GM23248 (cell line): ENCODE results near the gene CDC123. TPM values are rescaled to one million over a fixed set of nuclear protein-coding genes. Genes with fewer than 3 reads are reported as not detected.
"Not testable (repeated sequence)": the region's sequence is repeated elsewhere in the genome, so short reads cannot be mapped to it uniquely, and the experiment has no call there.

Source experiments
- DNase-seq: peaks from one replicate; pipeline ENCODE4 v3.0.0-alpha.2; 2015
- H2AFZ ChIP-seq: fragments of 200-600 bp; sonication (generic); 2 replicates; pipeline ENCODE4 v1.6.1; 2016; ENCODE audit warnings: antibody characterized with exemption
- H3F3A ChIP-seq: fragments of 200-600 bp; sonication (generic); 2 replicates; pipeline ENCODE4 v1.6.1; 2016; ENCODE audit warnings: mild to moderate bottlenecking, antibody characterized with exemption, mixed run types; ENCODE audit not compliant: insufficient read depth
- H3K27ac ChIP-seq: fragments of 200-600 bp; sonication (generic); 2 replicates; pipeline ENCODE4 v1.5.1; 2016; ENCODE audit warnings: mild to moderate bottlenecking
- H3K27me3 ChIP-seq: fragments of 200-600 bp; sonication (generic); replicated peaks from 2 replicates; pipeline ENCODE4 v1.6.1; 2016; ENCODE audit warnings: mild to moderate bottlenecking; ENCODE audit not compliant: insufficient read depth
- H3K36me3 ChIP-seq: fragments of 200-600 bp; sonication (generic); 2 replicates; pipeline ENCODE4 v1.6.1; 2016; ENCODE audit warnings: low read depth, mild to moderate bottlenecking
- H3K4me1 ChIP-seq: fragments of 200-600 bp; sonication (generic); 2 replicates; pipeline ENCODE4 v1.6.1; 2016; ENCODE audit warnings: mild to moderate bottlenecking; ENCODE audit not compliant: insufficient read depth
- H3K4me2 ChIP-seq: fragments of 200-600 bp; sonication (generic); one replicate; pipeline ENCODE4 v1.6.1; 2016; ENCODE audit warnings: mild to moderate bottlenecking; ENCODE audit not compliant: unreplicated experiment
- H3K4me3 ChIP-seq: fragments of 200-600 bp; sonication (generic); 2 replicates; pipeline ENCODE4 v1.5.1; 2016; ENCODE audit warnings: mild to moderate bottlenecking
- H3K79me2 ChIP-seq: fragments of 200-600 bp; sonication (generic); 2 replicates; pipeline ENCODE4 v1.6.1; 2016; ENCODE audit warnings: mild to moderate bottlenecking; ENCODE audit not compliant: insufficient read depth
- H3K9ac ChIP-seq: fragments of 200-600 bp; sonication (generic); 2 replicates; pipeline ENCODE4 v1.6.1; 2016; ENCODE audit warnings: mild to moderate bottlenecking
- H3K9me2 ChIP-seq: fragments of 200-600 bp; sonication (generic); 2 replicates; pipeline ENCODE4 v1.6.1; 2016; ENCODE audit warnings: mixed run types, mild to moderate bottlenecking, moderate library complexity; ENCODE audit not compliant: insufficient read depth
- H3K9me3 ChIP-seq: fragments of 200-600 bp; sonication (generic); one replicate; pipeline ENCODE4 v1.6.1; 2017; ENCODE audit warnings: low read depth
- H4K20me1 ChIP-seq: fragments of 200-600 bp; sonication (generic); 2 replicates; pipeline ENCODE4 v1.6.0; 2016; ENCODE audit not compliant: insufficient read depth
- EZH2 ChIP-seq: fragments of 200-600 bp; sonication (generic); IDR thresholded peaks from 2 replicates; pipeline ENCODE4 v1.6.1; 2018; ENCODE audit warnings: antibody characterized with exemption, mild to moderate bottlenecking; ENCODE audit not compliant: insufficient read depth, poor library complexity, severe bottlenecking
- EZH2phosphoT487 ChIP-seq: fragments of 200-600 bp; sonication (generic); IDR thresholded peaks from 2 replicates; pipeline ENCODE4 v1.6.1; 2018; ENCODE audit warnings: antibody characterized with exemption, moderate library complexity, mild to moderate bottlenecking, low read depth; ENCODE audit not compliant: insufficient read depth
- WGBS, 2 experiments: methylation state at CpG; one replicate each; pipeline ENCODE4 v1.1.6; 2015 to 2017; ENCODE audit warnings: low lambda C conversion rate in 2 of 2, low coverage in 1 of 2; ENCODE audit errors: missing lambda C conversion rate in 2 of 2; 5-methylcytosine and 5-hydroxymethylcytosine counted together
- in situ Hi-C: fragments of 300-500 bp; cut with MboI; formaldehyde crosslinking; loops from 2 replicates; pipeline ENCODE4 v1.15.0; 2020
- polyA plus RNA-seq: library from polyadenylated mRNA; unstranded; fragments of >200 nt; fragmentation: Nextera tagmentation; extraction: Ambion mirVana; gene quantifications from 2 replicates; pipeline ENCODE4 v1.2.1, GENCODE V29; 2016
- total RNA-seq: library from RNA; depleted of rRNA; stranded (reverse); fragments of >200 nt; shearing (Covaris generic); gene quantifications from 2 replicates; pipeline ENCODE4 v1.2.3, GENCODE V29; 2014

The CDC123 gene
- total and polyA plus RNA-seq, 2 experiments from 2014 or later: 100 to 146 TPM

DNA sequence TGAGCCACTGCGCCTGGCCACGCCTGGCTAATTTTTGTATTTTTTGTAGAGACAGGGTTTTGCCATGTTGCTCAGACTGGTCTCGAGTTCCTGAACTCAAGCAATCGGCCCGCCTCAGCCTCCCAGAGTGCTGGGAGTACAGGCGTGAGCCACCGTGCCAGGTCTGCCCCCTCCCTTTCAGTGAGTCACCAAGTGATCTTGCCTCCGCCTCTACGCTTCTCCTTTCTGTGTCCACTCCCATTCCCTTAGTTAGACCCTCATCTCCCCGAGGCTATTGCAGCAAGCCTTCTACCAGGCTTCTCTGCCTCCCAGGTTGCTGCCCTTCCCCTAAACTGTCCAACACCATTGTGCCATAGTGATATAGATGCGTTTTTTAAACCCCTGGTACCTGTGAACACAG, 32.9 kb downstream of the CDC123 start:
- WGBS, 2 experiments: 91 to 94% methylated on average over 9 to 11 of the region's 11 CpGs
- H3K27ac ChIP-seq: no peak overlapping the region
- DNase-seq: no peak
- no peaks in the 10 kb centered on the region for H4K20me1 ChIP-seq
- in situ Hi-C loops: no loop called here
- no peaks in the 10 kb centered on the region for H3F3A ChIP-seq
- H2AFZ ChIP-seq: no peak overlapping the region
- no peak overlapping the region for H3K4me3 ChIP-seq
- H3K4me1 ChIP-seq: no peaks in the 10 kb centered on the region
- H3K79me2 ChIP-seq: peaks cover 36% of the 10 kb centered on the region
- H3K36me3 ChIP-seq: peaks cover 28% of the 10 kb centered on the region; the same call in 1 of the 2 replicates
- no peaks in the 10 kb centered on the region for H3K9me3 ChIP-seq
- no peaks in the 10 kb centered on the region for H3K27me3 ChIP-seq
- H3K9ac ChIP-seq: no peak overlapping the region
- no peaks in the 10 kb centered on the region for H3K9me2 ChIP-seq
- no peak overlapping the region for H3K4me2 ChIP-seq
- TF ChIP-seq EZH2phosphoT487: no peak

DNA sequence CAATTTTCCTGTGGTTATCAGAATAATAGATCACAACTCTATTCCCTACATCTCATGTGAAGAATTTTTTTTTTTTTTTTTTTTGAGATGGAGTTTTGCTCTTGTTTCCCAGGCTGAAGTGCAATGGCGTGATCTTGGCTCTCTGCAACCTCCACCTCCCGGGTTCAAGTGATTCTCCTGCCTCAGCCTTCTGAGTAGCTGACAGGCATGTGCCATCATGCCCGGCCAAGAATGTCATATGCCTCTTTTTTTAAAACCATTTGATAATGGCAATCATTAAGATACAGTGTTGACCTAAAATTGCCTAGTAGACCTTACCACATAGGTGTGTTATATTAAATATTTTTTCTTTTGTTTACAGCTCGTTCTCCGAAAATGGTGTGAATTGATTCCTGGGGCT, 38.7 kb downstream of the CDC123 start:
- H3K27ac ChIP-seq: not testable (repeated sequence)
- peaks cover 62% of the 10 kb centered on the region for H3K36me3 ChIP-seq
- WGBS, 2 experiments: 93 to 96% methylated on average over 5 of the region's 5 CpGs

DNA sequence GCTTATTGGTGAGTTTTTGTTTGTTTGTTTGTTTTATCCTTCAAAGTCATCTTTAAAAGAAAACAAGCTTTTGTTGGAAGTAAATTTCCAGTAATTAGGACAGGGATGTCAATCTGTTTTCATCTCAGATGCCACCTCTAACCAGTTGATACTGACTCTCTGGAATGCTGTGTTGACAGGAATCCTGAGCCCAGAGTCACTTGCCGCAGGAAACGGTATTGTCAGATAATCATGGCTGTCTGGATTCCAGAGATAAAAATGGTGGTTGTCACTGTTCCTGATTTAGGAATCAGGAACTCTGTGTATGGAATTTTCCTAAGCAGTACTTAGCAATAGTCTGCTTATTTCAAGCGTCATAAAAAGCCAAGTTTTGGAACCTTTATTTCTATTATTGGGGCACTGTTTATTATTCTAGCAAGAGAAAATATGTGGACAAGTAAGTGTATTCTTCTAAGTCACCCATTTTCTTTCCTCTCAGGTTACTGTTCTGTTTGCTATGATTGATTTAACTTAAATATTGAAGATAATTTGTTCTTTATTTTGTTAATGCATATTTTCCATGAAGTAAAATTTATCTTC, 39.2 kb downstream of the CDC123 start:
- H3K9me3 ChIP-seq: no peaks in the 10 kb centered on the region
- H3K4me1 ChIP-seq: no peaks in the 10 kb centered on the region
- no peak overlapping the region for H3K9ac ChIP-seq
- TF ChIP-seq EZH2phosphoT487: no peak
- no peak for TF ChIP-seq EZH2
- H3K4me3 ChIP-seq: no peak overlapping the region
- DNase-seq: no peak
- in situ Hi-C loops: no loop called here
- H3K4me2 ChIP-seq: no peak overlapping the region
- H3F3A ChIP-seq: no peaks in the 10 kb centered on the region
- no peaks in the 10 kb centered on the region for H4K20me1 ChIP-seq
- peaks cover 59% of the 10 kb centered on the region for H3K36me3 ChIP-seq
- WGBS, 2 experiments: 83 to 85% methylated on average over 3 of the region's 3 CpGs
- no peak overlapping the region for H2AFZ ChIP-seq
- peaks cover 6% of the 10 kb centered on the region; the same call in 1 of the 2 replicates for H3K79me2 ChIP-seq
- no peaks in the 10 kb centered on the region for H3K27me3 ChIP-seq
- H3K9me2 ChIP-seq: no peaks in the 10 kb centered on the region
- no peak overlapping the region for H3K27ac ChIP-seq

More for the DNA sequence above, 38.7 kb downstream of the CDC123 start:
- H3K9ac ChIP-seq, H4K20me1 ChIP-seq, H3K9me2 ChIP-seq, DNase-seq, H3K4me3 ChIP-seq, H3K79me2 ChIP-seq, H3K4me1 ChIP-seq, H3K4me2 ChIP-seq, in situ Hi-C loops, H2AFZ ChIP-seq, H3F3A ChIP-seq, H3K9me3 ChIP-seq, H3K27me3 ChIP-seq: not testable (repeated sequence)

GRCh38 chr10:12235796-12236195, 39.8 kb downstream of the CDC123 start:
- no peak overlapping the region for H3K9ac ChIP-seq
- no peaks in the 10 kb centered on the region for H3K4me1 ChIP-seq
- WGBS, 2 experiments: 56% methylated on average over 4 of the region's 4 CpGs
- H3K27me3 ChIP-seq: no peaks in the 10 kb centered on the region
- TF ChIP-seq EZH2phosphoT487: no peak
- no peak for TF ChIP-seq EZH2
- H3K9me2 ChIP-seq: no peaks in the 10 kb centered on the region
- H3F3A ChIP-seq: no peaks in the 10 kb centered on the region
- no peak overlapping the region for H2AFZ ChIP-seq
- in situ Hi-C loops: no loop called here
- H3K4me2 ChIP-seq: no peak overlapping the region
- no peaks in the 10 kb centered on the region for H4K20me1 ChIP-seq
- H3K9me3 ChIP-seq: no peaks in the 10 kb centered on the region
- no peak for DNase-seq
- no peaks in the 10 kb centered on the region; the same call in 1 of the 2 replicates for H3K79me2 ChIP-seq
- H3K36me3 ChIP-seq: peaks cover 56% of the 10 kb centered on the region
- no peak overlapping the region for H3K4me3 ChIP-seq
- H3K27ac ChIP-seq: no peak overlapping the region
